Stomach (tissue), 9 donors: ENCODE data around the gene RNF224. TPM values are rescaled to one million over a fixed set of nuclear protein-coding genes. Genes with fewer than 3 reads are reported as not detected.
A peak's percentile ranks its signal among the peaks of the same experiment; 100 is the strongest.
"Not testable (repeated sequence)": the region's sequence is repeated elsewhere in the genome, so short reads cannot be mapped to it uniquely, and the experiment has no call there.

Experiments used
- DNase-seq, 2 donors: peaks; one replicate each; pipeline versions ENCODE4 v3.0.0 to v3.0.0-alpha.2; 2013 to 2019
- H3K27ac ChIP-seq, 5 donors: fragments of 200-600 bp in 4 of 5; sonication (generic) in 4 of 5; one replicate each; pipeline ENCODE4 v1.5.1; 2013 to 2019; ENCODE audit warnings: mild to moderate bottlenecking in 1 of 5, moderate library complexity in 1 of 5
- H3K27me3 ChIP-seq, 3 donors: fragments of 200-600 bp; sonication (generic); one replicate each; pipeline ENCODE4 v1.5.1; 2017 to 2019; ENCODE audit warnings: mixed run types in 1 of 3
- H3K36me3 ChIP-seq, 4 donors: fragments of 200-600 bp; sonication (generic); 1 replicate in 3 of 4; 2 replicates in 1 of 4; pipeline ENCODE4 v1.5.1; 2016 to 2019
- H3K4me1 ChIP-seq, 4 donors: fragments of 200-600 bp; sonication (generic); one replicate each; pipeline ENCODE4 v1.5.1; 2016 to 2019
- H3K4me3 ChIP-seq, 4 donors: fragments of 200-600 bp; sonication (generic) in 3 of 4; one replicate each; pipeline ENCODE4 v1.5.1; 2016 to 2019; ENCODE audit warnings: mild to moderate bottlenecking in 1 of 4
- H3K9me3 ChIP-seq, 4 donors: fragments of 200-600 bp; sonication (generic); one replicate each; pipeline ENCODE4 v1.5.1; 2016 to 2019
- CTCF ChIP-seq, 7 experiments: fragments of 450-650 bp in 4 of 7; fragments of 200-600 bp in 3 of 7; sonication (generic) in 3 of 7; IDR thresholded peaks; one replicate each; pipeline ENCODE4 v1.5.1; 2016 to 2019; ENCODE audit warnings: antibody characterized with exemption in 7 of 7, control low read depth in 2 of 7, mild to moderate bottlenecking in 1 of 7
- EP300 ChIP-seq: sonication (generic); formaldehyde crosslinking; IDR thresholded peaks from one replicate; pipeline ENCODE4 v1.6.1; 2017; ENCODE audit warnings: antibody characterized with exemption
- POLR2A ChIP-seq, 4 donors: fragments of 450-650 bp; IDR thresholded peaks; one replicate each; pipeline ENCODE4 v1.6.1; 2016; ENCODE audit warnings: antibody characterized with exemption in 4 of 4, control low read depth in 2 of 4, mild to moderate bottlenecking in 1 of 4, moderate library complexity in 1 of 4
- POLR2AphosphoS5 ChIP-seq, 3 donors: sonication (generic); formaldehyde crosslinking; IDR thresholded peaks; one replicate each; pipeline ENCODE4 v1.6.1; 2016; ENCODE audit warnings: antibody characterized with exemption in 3 of 3
- WGBS, 5 donors: extraction: QIAGEN DNeasy Blood & Tissue Kit in 3 of 5; methylation state at CpG; one replicate each; pipeline versions ENCODE4 v1.1.5 to v1.1.7; 2013 to 2018; 5-methylcytosine and 5-hydroxymethylcytosine counted together
- intact Hi-C: fragments of 100-400 bp; cut with DNase I; formaldehyde crosslinking; loops from one replicate; pipeline ENCODE4 v1.15.1; 2023; ENCODE audit warnings: low total_unique reads
- polyA plus RNA-seq, 3 donors: library from polyadenylated mRNA; stranded (reverse); fragments of 200-250 nt; gene quantifications; one replicate each; pipeline ENCODE4 v1.2.3, GENCODE V29; 2013
- total RNA-seq, 5 donors: library from RNA; depleted of rRNA; stranded (reverse); fragments of >200 nt; gene quantifications; one replicate each; pipeline versions ENCODE4 v1.1.0 to v1.2.3, GENCODE V29; 2014 to 2016
- donor health status: healthy with polysubstance abuse.
- donor health status: Bipolar disorder and iron deficiency.
- donor health status: healthy.

The RNF224 gene
- total and polyA plus RNA-seq, 8 donors, result 1.0 TPM; not detected in 7

GRCh38 chr9:137237759-137238726, 10.7 kb downstream of the RNF224 start:
- peaks cover 10 to 32% (median 30%) of the 10 kb centered on the region in 3 donors for H3K27me3 ChIP-seq
- peak overlapping the region in 2 of 5 donors; percentile 8 to 32 for H3K27ac ChIP-seq
- peaks cover 9 to 13% (median 11%) of the 10 kb centered on the region in 4 donors for H3K36me3 ChIP-seq
- TF ChIP-seq CTCF (IDR thresholded peaks at IDR 0.05) (no peak), EP300 (no peak), POLR2AphosphoS5 (IDR thresholded peaks at IDR 0.05) (peak in 1 of 3 donors; percentile 6), POLR2A (IDR thresholded peaks at IDR 0.05) (no peak)
- H3K4me3 ChIP-seq, result no peak overlapping the region
- intact Hi-C loops, result loop anchor here (10.0 kb wide), 1 partner anchor 53 kb away; the partner anchor contains the start of genes ANAPC2 and SSNA1
- no peaks in the 10 kb centered on the region for H3K9me3 ChIP-seq
- H3K4me1 ChIP-seq, result peaks cover 40 to 73% (median 66%) of the 10 kb centered on the region in 4 donors
- DNase-seq, result peak in 1 of 2 donors; percentile 68
- 54 to 62% (median 60%) methylated on average over 10 to 13 of the region's 13 CpGs for WGBS, 5 donors

GRCh38 chr9:137239541-137240200, 12.4 kb downstream of the RNF224 start:
- 49 to 58% (median 55%) methylated on average over 27 of the region's 27 CpGs for WGBS, 5 donors
- intact Hi-C loops, result loop anchor here (10.0 kb wide), 1 partner anchor 55 kb away; the partner anchor contains the start of genes ANAPC2 and SSNA1
- H3K9me3 ChIP-seq, DNase-seq: not testable (repeated sequence)
- Histone ChIP-seq H3K4me3 (peak overlapping the region; percentile 60 to 78 (median 72)), H3K27ac (peak overlapping the region; percentile 83 to 97 (median 94)), H3K36me3 (peaks cover 16 to 22% (median 21%) of the 10 kb centered on the region in 4 donors), H3K27me3 (peaks cover 7 to 16% (median 13%) of the 10 kb centered on the region in 3 donors), H3K4me1 (peaks cover 47 to 81% (median 77%) of the 10 kb centered on the region in 4 donors)

GRCh38 chr9:137240318-137240840, 13.1 kb downstream of the RNF224 start:
- H3K4me1 ChIP-seq, result peaks cover 47 to 78% (median 76%) of the 10 kb centered on the region in 4 donors
- WGBS, 5 donors, result 0 to 2% (median 1%) methylated on average over 10 to 58 of the region's 58 CpGs

More at GRCh38 chr9:137240318-137240840, 13.1 kb downstream of the RNF224 start:
- Histone ChIP-seq H3K36me3 (peaks cover 16 to 22% (median 21%) of the 10 kb centered on the region in 4 donors), H3K27ac (peak overlapping the region; percentile 83 to 97 (median 94)), H3K9me3 (no peaks in the 10 kb centered on the region), H3K27me3 (peaks cover under 1 to 9% (median 6%) of the 10 kb centered on the region in 3 donors), H3K4me3 (peak overlapping the region; percentile 60 to 78 (median 72))
- TF ChIP-seq POLR2A (IDR thresholded peaks at IDR 0.05), result no peak
- no peak for TF ChIP-seq EP300
- peak in 2 of 3 donors; percentile 29 to 55 for TF ChIP-seq POLR2AphosphoS5 (IDR thresholded peaks at IDR 0.05)
- no peak for TF ChIP-seq CTCF (IDR thresholded peaks at IDR 0.05)
- intact Hi-C loops, result no loop called here
- DNase-seq, result peak; percentile 74 to 94
